K562 (cell line): ENCODE data around the gene RAB38. TPM values are rescaled to one million over a fixed set of nuclear protein-coding genes. Genes with fewer than 3 reads are reported as not detected.

Experiments used
- ATAC-seq: fragments of 200-7000 bp; cut with Tn5 transposase; 3 replicates; pipeline ENCODE4 v1.9.1; 2020; ENCODE audit warnings: moderate library complexity
- BruUV-seq: library from RNA; stranded (reverse); fragments of 400-500 nt; replicated peaks from 2 replicates; lab custom pipeline; 2021; lab: Mats Ljungman, UMichigan
- CTCF ChIA-PET: fragments of 300-600 bp; formaldehyde crosslinking; extraction: SDS; loops from one replicate; lab custom pipeline; 2021; ENCODE audit warnings: low intra/inter-chr PET ratio; lab: Yijun Ruan, JAX
- POLR2A ChIA-PET: fragments of 300-600, 350-650 bp; sonication (Branson Sonifier 250); formaldehyde crosslinking; extraction: SDS; loops from one replicate; lab custom pipeline; 2021; ENCODE audit warnings: antibody characterized with exemption, inconsistent platforms; lab: Yijun Ruan, JAX
- DNase-seq, 4 experiments: peaks; one replicate each; pipeline versions ENCODE4 v3.0.0 to v3.0.0-alpha.2; 2011 to 2018; ENCODE audit warnings: low spot score in 3 of 4, mixed read lengths in 3 of 4; ENCODE audit errors: extremely low read depth in 1 of 4
- FAIRE-seq: peaks from 2 replicates; lab custom pipeline; 2011; peaks lifted over from hg19 to GRCh38; lab: Jason Lieb, UNC
- H2AFZ ChIP-seq: 2 replicates; pipeline ENCODE4 v1.6.0; 2011; ENCODE audit warnings: low read depth, low read length, control low read depth, inconsistent platforms
- H3K27ac ChIP-seq: fragments of 200-600 bp; 3 replicates; pipeline ENCODE4 v1.8.0; 2011; ENCODE audit warnings: low read depth, mild to moderate bottlenecking, control low read depth, inconsistent platforms, low read length, moderate library complexity, mixed read lengths; ENCODE audit errors: extremely low read depth
- H3K27me3 ChIP-seq, 2 experiments: fragments of 300-600 bp in 1 of 2; 2 replicates in 1 of 2; 3 replicates in 1 of 2; pipeline versions ENCODE4 v1.6.0 to v1.8.0; 2011; ENCODE audit warnings: inconsistent platforms in 2 of 2, low read length in 2 of 2, mild to moderate bottlenecking in 1 of 2, mixed read lengths in 1 of 2, moderate library complexity in 1 of 2; ENCODE audit not compliant: control insufficient read depth in 2 of 2, insufficient read depth in 2 of 2
- H3K36me3 ChIP-seq: fragments of 300-600 bp; 3 replicates; pipeline ENCODE4 v1.8.0; 2011; ENCODE audit warnings: mild to moderate bottlenecking, low read length, inconsistent platforms; ENCODE audit not compliant: control insufficient read depth, insufficient read depth
- H3K4me1 ChIP-seq, 2 experiments: fragments of 200-600 bp in 1 of 2; replicated peaks in 1 of 2; 2 replicates in 1 of 2; 3 replicates in 1 of 2; pipeline versions ENCODE4 v1.5.1 to v1.8.0; 2011; ENCODE audit warnings: inconsistent platforms in 2 of 2, low read length in 2 of 2, mild to moderate bottlenecking in 1 of 2, mixed read lengths in 1 of 2, moderate library complexity in 1 of 2; ENCODE audit not compliant: control insufficient read depth in 2 of 2, insufficient read depth in 2 of 2
- H3K4me2 ChIP-seq: 2 replicates; pipeline ENCODE4 v1.6.1; 2011; ENCODE audit warnings: low read length, control low read depth, inconsistent platforms, mixed read lengths; ENCODE audit not compliant: insufficient read depth
- H3K4me3 ChIP-seq: fragments of 200-600 bp; sonication (generic), shearing (Covaris generic); 2 replicates; pipeline ENCODE4 v1.5.1; 2016; ENCODE audit warnings: control low read depth, inconsistent platforms
- H3K79me2 ChIP-seq: fragments of 200-600 bp; 3 replicates; pipeline ENCODE4 v1.8.0; 2011; ENCODE audit warnings: low read length, inconsistent platforms; ENCODE audit not compliant: control insufficient read depth, insufficient read depth
- H3K9ac ChIP-seq, 2 experiments: 2 replicates each; pipeline versions ENCODE4 v1.6.0 to v1.6.1; 2011; ENCODE audit warnings: low read depth in 2 of 2, low read length in 2 of 2, control low read depth in 1 of 2, inconsistent platforms in 1 of 2, mild to moderate bottlenecking in 1 of 2, mixed read lengths in 1 of 2; ENCODE audit not compliant: insufficient read depth in 1 of 2
- H3K9me1 ChIP-seq: one replicate; pipeline ENCODE4 v1.6.0; 2011; ENCODE audit warnings: inconsistent platforms, mild to moderate bottlenecking, low read length, moderate library complexity; ENCODE audit not compliant: control insufficient read depth, insufficient read depth
- H3K9me3 ChIP-seq: replicated peaks from 2 replicates; pipeline ENCODE4 v1.5.1; 2011; ENCODE audit warnings: low read depth, low read length, inconsistent platforms; ENCODE audit not compliant: control insufficient read depth, insufficient read depth
- H4K20me1 ChIP-seq: replicated peaks from 2 replicates; pipeline ENCODE4 v1.6.1; 2011; ENCODE audit warnings: low read length, inconsistent platforms, mixed read lengths; ENCODE audit not compliant: control insufficient read depth, insufficient read depth
- CBX8 ChIP-seq: fragments of 200-600 bp; sonication (generic); IDR thresholded peaks from 2 replicates; pipeline ENCODE4 v1.6.1; 2012; ENCODE audit warnings: borderline replicate concordance, mixed run types, low read depth, mild to moderate bottlenecking, moderate library complexity, mixed read lengths, low read length, control low read depth, inconsistent platforms; ENCODE audit not compliant: poor library complexity, severe bottlenecking; ENCODE audit errors: extremely low read depth
- HDAC1 ChIP-seq, 2 experiments: fragments of 450-650 bp; IDR thresholded peaks; 2 replicates each; pipeline ENCODE4 v1.6.1; 2016 to 2017; ENCODE audit warnings: inconsistent platforms in 1 of 2, mild to moderate bottlenecking in 1 of 2, moderate library complexity in 1 of 2
- LCOR ChIP-seq: sonication (generic); formaldehyde crosslinking; IDR thresholded peaks from 2 replicates; pipeline ENCODE4 v1.8.0; 2022; ENCODE audit warnings: mild to moderate bottlenecking, missing genetic modification reagents
- MEF2A ChIP-seq: IDR thresholded peaks from 2 replicates; pipeline ENCODE4 v1.6.1; 2011; ENCODE audit warnings: low read depth, mild to moderate bottlenecking, low read length, moderate library complexity; ENCODE audit not compliant: control insufficient read depth
- PTTG1 ChIP-seq: fragments of 450-650 bp; IDR thresholded peaks from 2 replicates; pipeline ENCODE4 v1.6.1; 2016; ENCODE audit warnings: low read depth, mild to moderate bottlenecking, missing genetic modification characterization, missing compliant biosample characterization
- ZC3H4 ChIP-seq: sonication (generic); formaldehyde crosslinking; IDR thresholded peaks from 2 replicates; pipeline ENCODE4 v1.9.0; 2021; ENCODE audit warnings: missing genetic modification reagents, borderline replicate concordance
- ZNF274 ChIP-seq: IDR thresholded peaks from 2 replicates; pipeline ENCODE4 v1.6.1; 2011; ENCODE audit warnings: low read depth, mild to moderate bottlenecking, low read length, moderate library complexity, borderline replicate concordance
- ZNF407 ChIP-seq: fragments of 450-650 bp; IDR thresholded peaks from 2 replicates; pipeline ENCODE4 v1.6.1; 2016; ENCODE audit warnings: low read depth
- WGBS: fragments of 100-300 bp; shearing (Covaris generic); methylation state at CpG from one replicate; pipeline ENCODE4 v1.1.6; 2016; ENCODE audit warnings: low coverage, mixed read lengths; ENCODE audit not compliant: insufficient coverage; ENCODE audit errors: missing lambda C conversion rate; 5-methylcytosine and 5-hydroxymethylcytosine counted together
- in situ Hi-C: fragments of 300-500 bp; cut with MboI; formaldehyde crosslinking; loops from 4 replicates; pipeline ENCODE4 v1.15.0; 2018; ENCODE audit warnings: inconsistent platforms, mixed read lengths
- intact Hi-C: fragments of 100-400 bp; cut with micrococcal nuclease; formaldehyde crosslinking; loops from 2 replicates; pipeline ENCODE4 v1.14.2; 2022
- polyA plus RNA-seq, 8 experiments: library from polyadenylated mRNA; depleted of rRNA in 4 of 8; stranded (reverse) in 5 of 8; unstranded in 3 of 8; fragments of >200 nt; fragmentation: Nextera tagmentation in 2 of 8; fragmentation: Illumina TruSeq in 1 of 8; extraction: Ambion mirVana in 2 of 8; extraction: Trizol in 1 of 8; gene quantifications; 2 replicates each; pipeline versions ENCODE4 v1.2.1 to v1.2.3, GENCODE V29; 2011 to 2014; ENCODE audit warnings: inconsistent platforms in 1 of 8, missing spikeins in 1 of 8
- total RNA-seq, 7 experiments: library from RNA; depleted of rRNA in 6 of 7; stranded (reverse); fragments of >200 nt in 6 of 7; fragmentation: Illumina TruSeq in 2 of 7; extraction: Trizol in 2 of 7; gene quantifications; 2 replicates each; pipeline versions ENCODE4 v1.2.1 to v1.2.3, GENCODE V29; 2011 to 2021; ENCODE audit warnings: low replicate concordance in 1 of 7

The RAB38 gene
- total and polyA plus RNA-seq, 9 of the 15 experiments (the other 6 are each of a cell fraction or from before 2014, with no cell fraction given) = 0.59 to 2.9 (median 2.2) TPM

GRCh38 chr11:88179141-88179540, 3.9 kb upstream of the RAB38 start:
- BruUV-seq = no TSS peak
- H3K4me3 ChIP-seq = no peak overlapping the region
- H4K20me1 ChIP-seq = no peaks in the 10 kb centered on the region
- intact Hi-C loops = no loop called here
- ChIA-PET POLR2A (no interaction called here), CTCF (no interaction called here)
- no peak overlapping the region for H3K9ac ChIP-seq
- H3K36me3 ChIP-seq = no peaks in the 10 kb centered on the region
- no peak for FAIRE-seq
- no peaks in the 10 kb centered on the region for H3K79me2 ChIP-seq
- no peaks in the 10 kb centered on the region for H3K9me1 ChIP-seq
- peaks cover 0 to 8% of the 10 kb centered on the region in 2 experiments; a peak in 2 of 5 replicates for H3K4me1 ChIP-seq
- no peak overlapping the region for H3K27ac ChIP-seq
- no peak overlapping the region for H2AFZ ChIP-seq
- H3K27me3 ChIP-seq = no peaks in the 10 kb centered on the region
- in situ Hi-C loops = no loop called here
- DNase-seq = no peak
- TF ChIP-seq CBX8 (no peak), PTTG1 (tag) (no peak), ZNF407 (no peak), ZC3H4 (CRISPR knock-in tag) (no peak), LCOR (CRISPR knock-in tag) (no peak), HDAC1 (IDR thresholded peaks at IDR 0.05) (no peak), ZNF274 (no peak), MEF2A (no peak)
- H3K4me2 ChIP-seq = no peak overlapping the region
- no peak for ATAC-seq
- H3K9me3 ChIP-seq = no peaks in the 10 kb centered on the region
- 0% methylated on average over 2 of the region's 2 CpGs for WGBS
